HG03575 (cell line): Measurements from ENCODE around the gene IL36A.

Source experiments
- ATAC-seq: cut with Tn5 transposase; IDR thresholded peaks from one replicate; pipeline ENCODE4 v1.9.1; 2021; ENCODE audit not compliant: unreplicated experiment, insufficient number of reproducible peaks, low FRiP score; ENCODE audit errors: extremely low read depth

Gene IL36A

GRCh38 chr2:113038291-113038690, 33.0 kb downstream of the IL36A start:
- no peak for ATAC-seq

GRCh38 chr2:113039158-113039557, 33.9 kb downstream of the IL36A start:
- no peak for ATAC-seq

GRCh38 chr2:113039719-113040118, 34.5 kb downstream of the IL36A start:
- ATAC-seq, result no peak

- ATAC-seq, result no peak
Observed at GRCh38 chr2:113041871-113042270, 36.6 kb downstream of the IL36A start.

- ATAC-seq, result no peak
Observed at GRCh38 chr2:113046465-113046864, 41.2 kb downstream of the IL36A start.

GRCh38 chr2:113050921-113051895, 45.9 kb downstream of the IL36A start:
- no peak for ATAC-seq

GRCh38 chr2:113052396-113052917, 47.2 kb downstream of the IL36A start, which contains the start of gene IL36B:
IL36B (minus strand) TSS chr2:113052867.
- ATAC-seq, result no peak

- ATAC-seq, result no peak
Observed at GRCh38 chr2:113053666-113054065, 48.4 kb downstream of the IL36A start.

- no peak for ATAC-seq
Observed at GRCh38 chr2:113054066-113054465, 48.8 kb downstream of the IL36A start.

GRCh38 chr2:113056521-113056920, 51.3 kb downstream of the IL36A start:
- ATAC-seq, result no peak

GRCh38 chr2:113057117-113057516, 51.9 kb downstream of the IL36A start:
- ATAC-seq, result no peak
